NCI-H146 treated with DMSO at 0.1 percent for 48 hours (cell line): Measurements from ENCODE around the gene POF1B.
"Not testable (repeated sequence)": the region's sequence is repeated elsewhere in the genome, so short reads cannot be mapped to it uniquely, and the experiment has no call there.

ENCODE experiments used
- DNase-seq: peaks from one replicate; lab custom pipeline; 2025; ENCODE audit not compliant: unreplicated experiment; lab: John Stamatoyannopoulos, UW

POF1B gene, protein sequence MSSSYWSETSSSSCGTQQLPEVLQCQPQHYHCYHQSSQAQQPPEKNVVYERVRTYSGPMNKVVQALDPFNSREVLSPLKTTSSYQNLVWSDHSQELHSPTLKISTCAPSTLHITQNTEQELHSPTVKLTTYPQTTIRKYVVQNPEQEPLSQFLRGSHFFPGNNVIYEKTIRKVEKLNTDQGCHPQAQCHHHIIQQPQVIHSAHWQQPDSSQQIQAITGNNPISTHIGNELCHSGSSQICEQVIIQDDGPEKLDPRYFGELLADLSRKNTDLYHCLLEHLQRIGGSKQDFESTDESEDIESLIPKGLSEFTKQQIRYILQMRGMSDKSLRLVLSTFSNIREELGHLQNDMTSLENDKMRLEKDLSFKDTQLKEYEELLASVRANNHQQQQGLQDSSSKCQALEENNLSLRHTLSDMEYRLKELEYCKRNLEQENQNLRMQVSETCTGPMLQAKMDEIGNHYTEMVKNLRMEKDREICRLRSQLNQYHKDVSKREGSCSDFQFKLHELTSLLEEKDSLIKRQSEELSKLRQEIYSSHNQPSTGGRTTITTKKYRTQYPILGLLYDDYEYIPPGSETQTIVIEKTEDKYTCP

DNA sequence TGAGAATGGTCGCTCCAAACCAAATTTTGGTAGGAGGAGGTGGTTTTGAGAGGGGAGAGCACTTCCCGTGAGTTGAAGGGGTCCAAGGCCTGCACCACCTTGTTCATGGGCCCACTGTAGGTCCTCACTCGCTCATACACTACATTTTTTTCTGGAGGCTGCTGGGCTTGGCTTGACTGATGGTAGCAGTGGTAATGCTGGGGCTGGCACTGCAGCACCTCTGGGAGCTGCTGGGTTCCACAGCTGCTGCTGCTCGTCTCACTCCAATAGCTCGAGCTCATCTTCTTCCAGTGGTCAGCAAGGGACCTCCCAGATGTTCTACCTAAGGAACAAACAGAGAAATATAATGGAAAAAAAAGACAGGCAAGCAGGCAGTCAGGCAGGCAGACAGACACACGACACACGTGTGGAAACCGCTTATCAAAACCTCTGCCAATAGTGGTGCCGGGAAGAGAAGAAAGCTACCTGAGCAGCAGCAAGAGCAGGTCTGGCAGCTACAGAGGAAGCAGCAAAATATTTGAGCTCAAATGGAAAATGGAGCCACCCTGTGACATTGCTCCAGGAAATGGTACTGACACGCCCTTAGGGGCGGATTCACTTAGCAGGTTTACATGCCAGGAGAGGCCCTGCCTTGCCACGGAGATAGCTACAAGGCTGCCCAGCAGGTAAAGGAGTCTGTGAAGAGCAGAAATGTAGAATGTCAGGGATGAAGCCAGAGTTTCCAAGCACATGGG lies at the start of gene POF1B:
Gene POF1B, minus strand, starts transcription at position 492 of the 734 bp plus-strand sequence. Its CDS starts 211 bp downstream, at position 281.
- peak; percentile 38 for DNase-seq

DNA sequence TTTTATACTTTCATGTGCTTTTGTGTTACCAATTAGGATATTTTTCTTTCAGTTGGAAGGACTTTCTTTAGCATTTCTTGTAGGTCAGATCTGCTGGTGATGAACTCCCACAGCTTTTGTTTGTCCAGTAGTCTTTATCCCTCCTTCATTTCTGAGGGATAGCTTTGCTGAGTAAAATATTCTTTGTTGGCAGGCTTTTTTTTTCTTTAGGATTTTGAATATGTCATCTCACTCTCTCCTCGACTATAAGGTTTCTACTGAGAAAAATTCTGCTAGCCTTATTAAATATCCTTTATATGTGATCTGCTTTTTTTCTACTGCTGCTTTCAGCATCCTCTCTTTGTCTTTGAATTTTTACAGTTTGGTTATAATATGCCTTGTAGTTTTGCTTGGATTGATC lies 49.6 kb upstream of the POF1B start:
- DNase-seq, result no peak

DNA sequence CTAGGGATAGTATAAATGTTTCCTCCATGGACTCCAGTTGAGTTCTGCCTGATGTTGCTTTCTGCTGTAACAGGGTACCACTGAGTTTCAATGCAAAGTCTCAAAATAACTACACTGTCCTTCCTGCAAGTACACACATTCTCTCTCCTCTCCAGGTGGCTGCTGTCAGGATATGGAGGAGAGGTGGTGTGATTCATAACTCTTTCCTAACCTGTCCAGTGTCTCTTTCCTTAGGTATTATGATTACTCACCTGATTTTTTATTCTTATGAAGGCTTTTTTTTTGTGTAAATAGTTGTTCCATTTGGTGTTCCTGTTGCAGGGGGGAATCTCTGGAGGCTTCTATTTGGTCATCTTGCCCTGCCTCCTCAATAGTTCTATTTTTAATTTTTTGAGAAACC lies 39.8 kb upstream of the POF1B start:
- no peak for DNase-seq

DNA sequence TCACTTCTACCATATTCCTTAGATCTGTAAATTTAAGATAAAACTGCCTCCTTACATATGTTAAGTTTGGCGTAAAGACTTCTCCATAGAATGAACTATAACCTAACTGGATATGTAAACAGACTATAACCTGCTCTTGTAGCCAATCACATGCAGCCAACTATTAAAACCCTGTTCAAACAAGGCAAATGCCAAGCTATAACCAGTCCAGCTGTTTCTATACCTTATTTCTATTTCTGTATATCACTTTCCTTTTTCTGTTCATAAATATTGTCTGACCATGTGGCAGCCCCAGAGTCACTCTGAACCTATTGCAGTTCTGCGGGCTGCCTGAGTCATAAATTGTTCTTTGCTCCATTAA lies 12.4 kb upstream of the POF1B start:
- DNase-seq, result no peak

DNA sequence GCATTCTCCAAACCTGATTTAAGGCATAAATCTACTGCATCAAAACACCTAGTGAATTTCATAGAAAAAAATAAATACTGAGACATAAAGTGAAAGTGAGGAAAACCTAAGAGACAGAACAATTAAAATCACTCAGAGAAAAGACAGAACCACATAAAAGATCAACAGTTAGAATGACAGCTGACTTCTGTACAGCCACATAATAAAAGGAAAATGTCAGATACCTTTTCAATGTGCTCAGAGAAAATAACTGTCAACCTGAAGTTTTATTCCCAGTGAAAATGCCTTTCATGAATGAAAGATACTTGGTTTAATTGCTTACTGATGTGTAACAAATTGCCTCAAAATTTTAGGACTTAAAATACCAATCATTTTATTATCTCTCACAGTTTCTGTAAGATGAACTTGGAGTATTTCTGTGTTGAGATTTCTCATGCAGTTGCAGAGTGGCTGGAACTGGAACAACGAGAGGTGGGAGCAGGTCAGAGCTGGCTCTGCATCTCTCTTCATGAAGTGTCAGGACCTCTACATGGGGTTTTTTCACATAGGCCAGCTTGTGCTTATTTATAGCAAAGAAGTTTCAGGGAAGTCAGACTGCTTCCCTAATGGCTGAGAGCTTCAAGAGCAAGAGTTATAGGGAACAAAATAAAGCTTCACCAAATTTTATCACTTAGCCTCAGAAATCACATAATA lies 11.9 kb upstream of the POF1B start:
- no peak for DNase-seq

DNA sequence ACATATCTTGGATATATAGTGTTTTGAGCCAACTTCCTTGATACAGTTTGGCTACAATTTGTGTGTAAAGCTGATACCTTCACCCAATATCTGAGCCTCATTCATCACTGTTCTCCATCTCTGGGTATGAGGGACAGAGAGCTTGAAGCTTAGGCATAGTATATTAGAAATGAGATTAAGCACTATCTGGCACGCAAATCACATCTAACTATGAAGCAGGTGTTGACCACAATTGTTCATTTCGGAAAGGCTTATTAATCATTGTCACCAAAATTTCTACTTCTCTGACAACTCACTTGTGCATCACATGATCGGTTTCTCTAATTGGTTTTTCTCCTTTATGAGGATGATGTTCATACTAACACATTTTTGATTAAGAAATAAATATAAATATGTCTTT lies 2.1 kb upstream of the POF1B start:
- no peak for DNase-seq

DNA sequence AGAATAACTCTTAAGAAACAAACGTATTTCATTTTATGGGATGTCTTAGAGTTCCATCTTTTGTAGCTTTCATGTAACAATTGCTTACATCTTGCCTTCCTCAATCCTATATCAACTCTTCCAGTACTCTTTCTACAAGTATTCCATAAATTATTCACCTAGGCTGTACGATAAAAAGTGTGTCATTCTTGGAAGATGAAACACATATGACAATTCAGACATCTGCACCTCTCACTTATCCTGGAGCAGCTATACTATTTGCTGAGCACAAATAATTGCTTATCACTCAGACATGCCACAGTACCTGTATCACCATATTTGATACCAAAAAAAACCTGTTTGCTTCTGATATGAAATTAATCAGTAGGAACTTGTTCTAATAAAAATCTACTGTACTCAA lies 1.0 kb downstream of the POF1B start:
- DNase-seq, result no peak

DNA sequence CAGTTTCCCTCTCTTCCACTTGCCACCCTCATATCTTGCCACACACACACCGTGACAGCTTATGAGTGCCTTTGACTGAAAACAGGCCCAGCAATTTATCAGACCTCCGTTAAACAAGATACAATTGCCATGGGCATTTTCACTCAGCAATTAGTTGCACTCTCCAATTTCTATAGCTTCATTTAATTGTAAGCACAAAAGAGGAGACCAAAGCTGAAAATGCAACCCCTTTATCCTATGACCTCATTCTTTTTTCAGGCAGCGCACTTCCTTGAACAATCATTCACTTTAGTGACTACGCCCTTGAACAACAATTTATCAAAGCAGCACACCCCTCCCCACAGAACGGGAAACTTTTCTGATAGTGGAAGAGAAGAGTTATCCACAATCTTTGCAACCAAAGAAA lies 4.1 kb downstream of the POF1B start:
- peak; percentile 62 for DNase-seq

DNA sequence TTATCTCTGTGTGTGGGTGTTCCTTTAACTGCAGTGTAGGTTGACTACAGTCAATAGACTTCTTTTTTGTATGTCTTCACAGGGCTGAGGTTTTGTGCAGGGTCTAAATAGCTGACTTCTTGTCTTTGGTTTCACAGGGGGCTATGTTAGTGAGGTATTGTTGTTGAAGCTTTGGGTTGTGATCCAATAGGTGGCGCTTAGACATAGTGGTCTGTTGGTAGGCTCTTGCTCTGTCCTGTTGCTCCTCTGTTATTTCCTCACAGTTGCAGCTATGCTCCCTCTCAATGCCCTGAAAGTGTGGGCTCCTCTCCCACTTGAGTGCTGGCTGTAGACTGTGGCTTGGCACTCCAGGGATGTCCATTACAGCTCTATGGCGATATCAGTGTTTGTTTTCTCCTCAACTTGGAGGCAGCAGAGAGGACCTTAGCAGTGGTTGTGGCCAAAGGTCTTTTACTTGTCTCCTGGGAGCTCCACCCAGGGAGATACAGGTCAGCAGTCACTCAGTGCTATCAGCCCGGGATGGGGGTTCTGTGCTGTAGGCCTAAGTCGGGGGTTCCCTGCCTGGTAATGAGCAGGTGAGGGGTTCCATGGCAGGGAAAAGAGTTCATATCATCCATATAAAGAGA lies 14.0 kb downstream of the POF1B start:
- DNase-seq, result no peak

DNA sequence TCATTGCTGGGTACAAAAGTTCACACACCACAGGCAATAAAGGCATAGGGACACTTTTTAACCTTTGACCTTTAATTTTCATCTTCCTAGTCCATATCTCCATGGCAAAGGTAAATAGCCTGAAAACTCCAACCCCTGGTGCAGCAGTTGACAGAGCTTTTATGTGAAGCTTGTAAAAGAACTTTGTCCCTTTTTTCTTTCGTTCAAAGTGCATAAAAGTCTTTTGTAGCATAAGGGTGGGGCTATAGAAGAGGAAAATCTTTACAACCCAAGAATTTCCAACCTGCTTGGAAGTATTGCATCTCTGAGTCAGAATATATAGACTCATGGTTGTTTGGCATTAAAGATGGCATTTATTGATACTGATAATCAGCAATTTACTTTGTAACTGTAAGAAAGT lies 20.4 kb downstream of the POF1B start:
- DNase-seq, result no peak

DNA sequence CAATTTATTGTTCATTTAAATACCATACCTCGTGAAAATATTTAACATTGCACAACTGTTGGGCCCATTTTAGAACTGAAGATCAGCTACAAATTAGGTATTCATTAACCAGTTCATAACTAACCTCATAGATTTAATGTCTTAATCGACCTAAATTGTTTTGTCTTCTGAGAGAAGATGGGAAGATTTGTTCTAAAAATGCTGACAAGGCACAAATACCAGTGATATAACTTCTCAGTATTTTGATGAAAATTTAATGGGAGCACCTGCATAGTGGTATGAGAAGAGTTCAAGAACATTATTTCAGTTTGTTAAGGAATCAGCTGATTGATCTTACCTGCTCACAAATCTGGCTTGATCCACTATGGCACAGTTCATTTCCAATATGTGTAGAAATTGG lies 33.9 kb downstream of the POF1B start:
- DNase-seq, result no peak

DNA sequence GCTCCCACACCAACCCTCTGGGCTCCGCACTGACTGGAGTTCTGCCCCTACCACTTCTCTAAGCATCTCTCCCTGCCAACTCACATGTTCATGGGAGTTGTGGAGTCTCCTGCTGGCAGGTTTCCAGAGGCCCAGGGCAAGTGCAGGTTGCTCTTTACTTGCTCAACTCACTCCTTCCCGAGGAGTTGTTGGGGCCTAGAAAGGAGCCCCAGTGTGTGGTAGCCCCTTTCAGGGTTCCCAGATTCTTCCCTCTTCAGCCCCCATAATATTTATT lies 52.5 kb downstream of the POF1B start:
- no peak for DNase-seq

DNA sequence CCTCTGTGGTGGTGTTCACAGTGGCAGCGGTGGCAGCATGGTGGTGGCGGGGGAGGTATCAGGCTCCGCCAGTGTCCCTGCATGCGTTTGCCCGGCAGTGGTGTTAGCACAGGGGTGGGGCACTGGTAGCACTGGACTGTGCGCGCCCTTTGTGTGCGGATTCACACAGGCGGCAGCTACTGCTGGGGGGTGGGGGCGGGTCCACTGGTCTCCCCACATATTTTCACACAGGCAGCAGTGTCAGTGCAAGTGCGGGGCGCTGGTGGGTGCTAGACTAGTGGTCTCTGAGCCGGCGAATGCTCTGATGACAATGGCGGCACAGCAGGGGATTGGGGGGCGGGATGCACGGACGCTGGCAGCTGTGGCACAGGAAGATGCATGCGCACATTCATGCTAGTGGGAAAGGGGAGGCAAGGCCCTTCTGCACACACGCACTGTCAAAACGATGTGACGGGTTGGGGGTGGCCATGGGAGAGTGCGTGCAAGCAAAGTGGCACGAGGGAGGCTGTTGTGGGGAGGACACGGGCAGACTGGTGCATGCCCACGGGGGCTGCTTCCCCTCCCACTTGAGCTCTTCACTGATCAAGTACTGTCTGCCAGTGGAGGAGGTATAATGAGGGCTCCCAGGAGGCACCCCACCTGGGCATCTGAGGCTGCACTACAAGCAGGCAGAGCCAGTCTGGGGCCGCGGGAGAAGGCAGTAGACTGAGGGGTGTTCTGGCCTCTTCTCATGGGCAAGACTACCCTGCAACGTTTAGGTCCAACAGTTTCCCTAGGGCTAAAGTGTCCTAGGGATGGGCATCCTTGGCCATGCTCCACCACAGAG lies 53.0 kb downstream of the POF1B start:
- no peak for DNase-seq

DNA sequence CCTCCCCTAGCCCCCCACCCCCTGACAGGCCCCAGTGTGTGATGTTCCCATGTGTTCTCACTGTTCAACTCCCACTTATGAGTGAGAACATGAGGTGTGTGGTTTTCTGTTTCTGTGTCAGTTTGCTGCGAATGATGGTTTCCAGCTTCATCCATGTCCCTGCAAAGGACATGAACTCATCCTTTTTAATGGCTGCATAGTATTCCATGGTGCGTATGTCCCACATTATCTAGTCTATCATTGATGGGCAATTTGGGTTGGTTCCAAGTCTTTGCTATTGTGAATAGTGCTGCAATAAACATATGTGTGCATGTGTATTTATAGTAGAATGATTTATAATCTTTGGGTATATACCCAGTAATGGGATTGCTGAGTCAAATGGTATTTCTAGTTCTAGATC lies 68.1 kb downstream of the POF1B start:
- DNase-seq, result not testable (repeated sequence)

DNA sequence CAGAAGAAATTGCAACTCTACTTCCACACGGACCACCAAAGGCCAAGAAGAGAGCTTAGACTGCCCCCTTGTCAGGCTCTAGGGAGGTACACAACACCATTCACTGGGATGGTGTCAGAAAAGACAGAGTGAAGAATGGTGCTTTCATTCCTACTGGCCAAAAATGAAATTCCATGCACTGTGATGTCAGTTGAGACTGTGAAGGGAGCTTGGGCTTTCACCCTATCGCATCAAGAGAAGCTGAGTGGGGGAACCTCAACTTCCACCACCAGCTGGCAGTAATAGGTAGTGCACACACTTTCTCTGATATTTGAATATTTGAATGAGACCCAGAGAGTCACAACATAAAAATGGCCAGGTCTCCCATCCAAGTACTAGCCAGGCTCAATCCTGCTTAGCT lies 69.7 kb downstream of the POF1B start:
- DNase-seq, result no peak

DNA sequence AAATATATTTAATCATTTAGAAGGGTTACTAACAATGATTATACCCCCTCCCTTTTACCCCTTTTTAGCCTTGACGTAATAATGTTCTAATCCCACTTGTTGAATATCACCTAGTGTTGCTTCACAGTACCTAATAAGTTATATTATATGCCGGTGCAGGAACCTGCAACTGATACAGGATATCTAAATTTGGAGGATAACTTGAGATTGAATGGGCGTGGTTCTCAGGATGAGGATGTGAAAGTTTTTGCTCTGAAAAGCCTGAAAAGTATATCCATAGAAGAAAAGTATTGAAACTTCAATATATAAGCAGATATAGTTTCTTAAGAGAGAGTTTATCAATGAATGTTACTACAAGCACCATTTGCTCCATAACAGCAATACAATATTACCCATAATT lies 75.9 kb downstream of the POF1B start:
- no peak for DNase-seq

DNA sequence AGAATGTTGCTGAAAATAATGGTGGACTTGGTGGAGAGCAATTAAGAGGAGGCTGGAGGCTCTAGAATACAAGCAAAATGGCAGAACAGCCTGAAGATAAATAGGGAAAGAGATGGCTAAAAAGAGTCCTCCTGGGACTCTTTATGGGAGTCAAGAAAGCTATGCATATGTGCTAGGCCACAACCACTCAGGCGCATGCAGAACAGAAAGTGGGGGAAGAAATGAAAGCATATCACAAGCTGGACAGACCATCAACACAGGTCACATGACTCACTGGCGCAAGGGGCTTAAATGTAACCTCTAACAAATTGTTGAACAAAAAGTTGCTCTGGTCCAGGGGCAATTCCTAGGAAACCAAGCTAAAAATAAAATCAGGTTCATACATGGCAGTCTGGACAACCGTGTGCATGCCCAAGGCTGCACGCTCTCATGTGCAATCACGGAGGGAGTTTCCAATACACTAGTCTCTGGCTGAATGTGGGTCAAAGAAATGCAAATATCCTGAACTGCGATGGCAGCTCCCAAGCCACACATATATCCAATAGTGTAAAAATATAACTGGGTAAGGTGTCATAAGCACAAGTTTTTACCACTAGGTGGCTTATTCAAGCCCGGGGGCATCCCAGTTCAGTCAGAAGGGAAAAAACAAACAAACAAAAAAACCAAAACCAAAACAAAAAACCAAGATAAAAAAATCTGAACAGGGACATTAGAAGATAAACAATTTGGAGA lies 90.3 kb downstream of the POF1B start:
- no peak for DNase-seq

DNA sequence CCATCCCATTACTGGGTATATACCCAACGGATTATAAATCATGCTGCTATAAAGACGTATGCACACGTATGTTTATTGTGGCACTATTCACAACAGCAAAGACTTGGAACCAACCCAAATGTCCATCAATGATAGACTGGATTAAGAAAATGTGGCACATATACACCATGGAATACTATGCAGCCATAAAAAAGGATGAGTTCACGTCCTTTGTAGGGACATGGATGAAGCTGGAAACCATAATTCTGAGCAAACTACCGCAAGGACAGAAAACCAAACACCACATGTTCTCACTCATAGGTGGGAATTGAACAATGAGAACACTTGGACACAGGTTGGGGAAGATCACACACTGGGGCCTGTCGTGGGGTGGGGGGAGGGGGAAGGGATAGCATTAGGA lies 94.2 kb downstream of the POF1B start:
- not testable (repeated sequence) for DNase-seq

DNA sequence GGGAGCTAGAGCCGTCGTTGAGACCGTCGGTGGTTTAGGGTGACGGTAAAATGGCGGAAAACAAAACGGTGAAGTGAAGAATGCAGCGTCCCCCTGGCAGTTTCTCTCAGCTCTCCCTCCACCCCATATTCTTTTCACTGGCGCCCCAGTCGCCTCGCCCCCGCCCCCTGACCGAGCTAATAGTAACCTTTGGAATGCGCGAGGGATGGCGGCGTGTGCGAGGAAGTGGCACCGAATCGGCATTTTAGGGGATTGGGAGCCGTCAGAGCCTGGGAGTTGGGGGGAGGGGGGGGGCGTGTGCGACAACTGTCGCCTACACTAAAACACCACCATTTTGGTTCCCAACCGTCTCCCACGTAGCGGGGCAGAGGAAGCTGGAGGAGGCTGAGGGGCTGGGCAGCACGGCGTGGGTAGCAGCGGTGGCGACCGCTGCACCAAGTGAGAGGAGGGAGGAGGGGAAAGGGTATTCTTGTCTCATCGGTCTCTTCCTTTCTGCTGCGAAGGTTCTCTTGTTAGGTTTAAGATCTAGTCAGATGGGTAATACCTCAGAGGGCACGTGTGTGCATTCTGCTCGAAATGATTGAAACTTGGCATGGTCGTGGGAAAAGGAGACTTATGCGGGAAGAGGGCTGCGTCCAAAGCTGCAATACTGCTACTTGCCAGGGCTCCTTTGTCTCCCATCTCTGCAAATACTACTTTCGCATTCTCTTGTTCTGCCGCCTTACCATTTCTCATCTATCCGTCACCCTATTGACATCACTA lies 134.8 kb downstream of the POF1B start:
- DNase-seq, result peak; percentile 31
